SW 1271 (cell line): ENCODE results near the gene HNRNPUL2.

Experiments used
- DNase-seq, 2 experiments: peaks; one replicate each; lab custom pipeline; 2025; lab: John Stamatoyannopoulos, UW

HNRNPUL2 gene

DNA sequence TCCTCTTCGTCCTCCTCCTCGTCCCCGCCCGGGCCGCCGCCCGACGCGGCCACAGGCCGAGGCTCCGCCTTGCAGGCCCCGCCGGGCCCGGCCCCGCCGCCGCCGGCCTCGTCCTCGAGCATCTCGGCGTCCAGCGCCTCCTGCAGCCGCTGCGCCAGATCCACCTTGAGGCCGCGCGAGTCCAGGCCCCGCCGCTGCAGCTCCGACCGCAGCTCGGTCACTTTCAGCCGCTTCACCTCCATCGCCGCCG, 417 bp downstream of the HNRNPUL2 start:
- peak in 1 of 2 experiments; percentile 63 for DNase-seq

DNA sequence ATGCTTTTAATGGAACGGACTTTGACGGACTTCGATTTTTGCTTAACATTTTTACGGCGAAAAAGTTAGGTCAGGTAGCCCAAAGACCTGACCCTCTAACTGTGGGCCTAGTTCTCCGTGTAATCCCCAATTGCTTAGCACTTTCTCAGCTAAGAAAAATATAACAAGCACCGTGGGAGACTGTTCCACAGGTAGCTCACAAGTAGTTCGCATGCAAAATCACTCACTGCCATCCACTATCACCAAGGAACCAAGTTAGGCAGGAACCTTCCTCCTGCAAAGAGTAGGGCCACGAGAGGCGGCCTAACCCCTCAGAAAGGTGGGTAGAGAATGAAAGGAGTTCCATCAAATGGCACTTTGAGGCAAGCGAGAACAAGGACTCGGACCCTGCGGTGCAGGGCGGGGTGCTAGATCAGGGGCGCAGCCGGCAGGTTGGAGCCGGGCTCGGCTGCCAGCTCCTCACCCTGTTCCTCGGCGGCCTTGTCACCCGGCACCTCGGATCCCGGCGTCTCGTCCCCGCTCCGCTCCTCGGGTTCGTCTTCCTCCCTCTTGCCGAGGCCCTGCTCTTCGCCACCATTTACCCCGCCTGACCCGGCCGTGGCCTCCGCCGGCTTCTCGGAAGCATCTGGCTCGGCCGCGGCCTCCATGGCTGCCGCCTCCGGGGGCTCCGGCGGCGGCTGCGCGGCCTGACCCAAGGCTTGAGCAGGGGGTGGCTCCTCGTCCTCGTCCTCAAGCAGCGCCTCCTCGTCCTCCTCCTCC, 922 bp downstream of the HNRNPUL2 start:
- DNase-seq, result no peak

DNA sequence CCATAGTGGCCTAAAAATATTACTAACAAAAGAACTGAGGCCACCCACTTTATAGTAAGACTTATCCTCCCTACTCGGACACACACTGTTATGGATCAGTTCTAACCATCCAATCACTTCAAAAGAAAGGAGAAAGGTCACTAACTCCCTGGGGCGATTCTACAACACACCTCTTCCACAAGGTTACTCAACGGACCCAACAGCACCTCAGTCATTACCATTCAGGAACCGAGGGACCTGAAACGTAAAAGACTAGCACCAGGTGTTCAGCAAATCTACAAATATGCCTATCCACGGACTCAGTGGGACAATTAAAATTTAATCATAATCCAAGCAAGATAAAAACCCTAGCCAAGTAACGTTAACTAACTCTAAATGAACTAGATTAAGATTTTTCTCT, 1.6 kb downstream of the HNRNPUL2 start:
- DNase-seq, result no peak

DNA sequence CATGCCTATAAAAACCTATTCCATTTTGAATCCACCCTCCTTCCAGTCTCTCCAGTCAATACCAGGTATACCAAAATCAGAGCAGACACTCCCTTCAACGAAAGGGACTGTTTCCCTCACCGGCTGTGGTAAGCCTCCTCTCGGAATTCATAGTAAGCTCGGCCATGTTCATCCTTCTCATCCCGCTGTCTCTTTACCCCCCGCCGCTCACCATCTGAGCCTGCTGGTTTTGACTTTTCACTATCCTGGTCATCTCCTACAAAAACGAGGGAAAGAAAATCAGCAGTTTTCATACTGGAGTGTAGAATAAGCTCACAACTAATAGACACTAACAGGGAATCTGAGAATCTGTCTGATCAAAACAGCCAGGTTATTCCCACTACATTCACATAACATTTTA, 3.1 kb downstream of the HNRNPUL2 start:
- no peak for DNase-seq

DNA sequence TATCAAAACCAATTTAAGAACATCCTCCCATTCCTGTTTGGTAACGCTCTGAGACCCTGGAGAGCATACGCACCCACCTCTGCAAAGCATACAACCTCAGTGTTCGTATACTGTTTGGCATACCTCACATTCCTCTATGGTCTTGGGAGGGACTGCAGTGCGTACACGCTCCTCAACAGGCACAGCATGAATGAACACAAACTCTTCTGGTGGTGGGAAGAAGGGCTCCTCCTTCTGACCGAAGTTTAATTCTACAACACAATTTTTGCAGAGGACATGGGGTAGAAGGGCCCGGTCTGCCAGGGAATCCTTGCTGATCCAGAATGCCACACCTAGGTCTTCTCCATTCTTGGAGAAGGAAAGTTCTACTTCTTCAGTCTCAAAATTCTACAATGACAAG, 5.3 kb downstream of the HNRNPUL2 start:
- DNase-seq, result no peak

DNA sequence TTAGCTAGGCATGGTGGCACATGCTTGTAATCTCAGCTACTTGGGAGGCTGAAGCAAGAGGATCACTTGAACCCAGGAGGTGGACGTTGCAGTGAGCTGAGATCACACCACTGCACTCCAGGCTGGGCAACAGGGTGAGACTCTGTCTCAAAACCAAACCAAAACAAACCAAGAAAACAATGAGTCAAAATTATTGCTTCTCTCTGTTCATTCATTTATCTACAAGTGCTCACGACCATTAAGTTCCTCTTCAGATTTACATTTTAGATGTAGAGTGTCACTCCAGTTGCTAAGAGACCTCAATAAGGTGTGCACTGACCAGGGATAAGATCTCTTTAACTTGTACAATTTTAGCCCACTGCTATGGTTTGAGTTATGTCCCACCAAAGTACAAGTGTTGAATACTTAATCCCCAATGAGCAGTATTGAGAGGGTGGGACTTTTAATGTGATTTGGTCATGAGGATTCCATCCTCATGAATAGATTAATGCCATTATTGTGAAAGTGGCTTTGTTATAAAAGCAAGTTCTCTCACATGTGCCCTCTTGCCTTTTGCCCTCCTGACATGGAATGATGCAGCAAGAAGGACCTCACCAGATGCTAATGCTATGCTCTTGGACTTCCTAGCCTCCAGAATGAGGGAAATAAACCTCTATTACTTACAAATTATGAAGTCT, 7.8 kb downstream of the HNRNPUL2 start:
- DNase-seq, result no peak

DNA sequence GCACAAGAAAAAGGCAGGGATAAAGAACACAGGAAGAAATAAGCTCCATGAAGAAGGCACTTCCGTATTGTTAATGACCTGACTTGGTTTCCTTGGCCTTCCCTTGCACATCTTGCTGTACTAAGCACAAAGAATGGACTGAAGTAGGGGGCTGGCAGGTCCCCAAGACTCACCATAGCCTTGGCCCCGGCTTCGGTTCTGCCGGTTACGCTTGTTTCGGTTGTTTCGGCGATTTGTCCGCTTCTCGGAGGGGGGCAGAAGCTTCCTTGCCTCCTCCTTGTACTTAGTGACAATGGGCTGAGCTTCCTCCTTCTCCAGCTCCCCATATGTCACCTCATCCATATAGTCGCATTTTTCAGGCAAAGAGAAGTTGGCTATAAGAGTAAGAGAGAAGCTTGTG, 10.4 kb downstream of the HNRNPUL2 start:
- DNase-seq, result no peak

DNA sequence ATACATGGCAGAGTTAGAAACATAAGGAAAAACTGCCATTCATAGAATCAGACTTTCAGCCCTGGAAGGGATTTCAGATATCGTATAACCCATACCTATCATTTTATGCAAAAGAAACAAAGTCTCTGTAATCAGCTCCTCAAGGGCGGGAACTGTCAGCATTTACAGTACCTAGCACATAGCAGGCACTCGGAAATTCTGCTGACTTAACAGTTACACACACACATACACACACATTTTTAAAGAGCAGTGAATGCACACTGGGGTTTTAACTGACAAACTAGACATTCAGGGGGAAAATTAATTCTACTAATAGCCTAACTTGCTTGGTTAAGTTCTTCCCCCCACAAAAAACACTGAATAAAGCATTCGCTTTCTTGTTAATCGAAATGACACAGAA, 11.1 kb downstream of the HNRNPUL2 start:
- no peak for DNase-seq

DNA sequence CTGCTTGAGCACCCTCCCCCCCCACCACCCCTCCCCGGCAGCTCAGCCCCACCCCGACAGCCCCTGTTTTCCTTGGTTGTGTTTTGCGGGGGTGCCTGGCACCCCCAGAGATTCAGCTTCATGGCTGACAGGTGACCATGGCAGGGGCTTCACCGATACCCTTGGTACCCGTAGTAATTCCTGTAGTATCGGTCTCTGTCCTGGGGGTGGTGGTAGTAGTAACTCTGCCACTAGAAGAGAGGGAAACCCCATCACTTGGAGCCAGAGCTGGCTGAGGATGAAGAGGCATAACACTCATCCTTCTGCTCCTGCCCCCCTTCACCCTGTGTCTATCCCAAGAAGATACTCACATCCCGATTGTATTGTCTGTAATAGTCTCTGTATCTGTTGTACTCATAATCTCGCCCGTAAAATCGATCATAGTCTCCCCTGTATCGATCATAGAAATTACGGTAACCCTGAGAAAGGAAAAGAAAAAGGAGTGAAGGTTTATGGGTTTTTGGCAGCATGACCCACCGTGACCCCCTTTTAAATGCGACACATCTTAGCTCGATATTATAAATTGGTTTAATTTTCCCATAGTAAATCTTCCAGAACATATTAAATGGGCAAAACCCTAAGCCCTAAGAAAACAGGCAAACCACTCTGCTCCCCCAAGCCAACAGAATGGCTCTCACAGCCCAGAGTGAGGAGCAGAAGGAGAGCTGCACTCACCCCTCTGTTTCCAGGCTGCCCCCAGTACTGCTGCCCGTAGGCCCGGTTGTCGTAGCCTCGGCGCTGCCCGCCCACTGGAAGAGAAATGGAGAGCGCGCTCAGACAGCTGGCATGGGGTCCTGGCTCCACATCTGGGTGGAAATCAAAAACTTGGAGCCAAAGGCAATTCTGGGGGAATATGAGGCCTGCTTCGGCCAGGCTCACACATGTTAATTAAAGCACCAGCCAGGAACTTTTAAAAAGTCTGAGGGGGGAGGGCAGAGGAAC, 11.8 kb downstream of the HNRNPUL2 start:
- no peak for DNase-seq

DNA sequence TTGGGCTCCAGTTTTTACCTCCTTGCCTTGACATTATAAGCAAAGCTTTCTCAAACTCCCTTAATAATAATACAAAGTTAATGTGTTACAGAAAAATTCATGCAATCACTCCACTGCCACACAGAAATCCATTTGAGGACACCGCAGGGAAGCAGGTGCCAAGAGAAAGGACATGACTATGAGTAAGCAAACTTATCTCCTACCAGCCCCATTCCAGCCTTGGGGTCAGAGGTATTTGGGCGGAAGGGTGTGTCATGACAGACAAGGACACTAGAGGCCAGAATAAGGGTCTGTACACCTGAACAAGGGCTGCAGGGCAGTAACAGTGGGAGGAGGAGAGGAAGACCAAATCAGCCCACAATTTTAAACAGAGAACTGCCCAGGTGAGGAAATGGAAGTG, 13.9 kb downstream of the HNRNPUL2 start:
- DNase-seq, result no peak

DNA sequence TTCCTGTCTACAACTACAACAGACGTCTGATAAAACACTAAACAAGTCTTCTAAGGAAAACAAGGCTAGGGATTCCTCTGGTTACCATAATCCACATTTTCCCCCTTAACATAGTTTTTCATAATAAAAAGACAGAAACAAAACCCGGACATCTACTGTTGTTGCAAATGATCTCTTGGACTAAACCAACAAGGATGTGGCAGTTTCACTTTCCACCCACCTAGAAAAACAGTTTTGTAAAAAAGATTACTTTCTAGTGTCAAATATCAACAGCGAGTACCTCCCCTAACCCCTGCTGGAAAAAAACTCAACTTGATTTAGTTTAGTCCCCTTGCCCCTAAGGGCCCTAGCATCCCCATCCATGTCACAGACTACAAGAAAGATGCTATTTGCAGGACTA, 14.4 kb downstream of the HNRNPUL2 start:
- DNase-seq, result no peak

DNA sequence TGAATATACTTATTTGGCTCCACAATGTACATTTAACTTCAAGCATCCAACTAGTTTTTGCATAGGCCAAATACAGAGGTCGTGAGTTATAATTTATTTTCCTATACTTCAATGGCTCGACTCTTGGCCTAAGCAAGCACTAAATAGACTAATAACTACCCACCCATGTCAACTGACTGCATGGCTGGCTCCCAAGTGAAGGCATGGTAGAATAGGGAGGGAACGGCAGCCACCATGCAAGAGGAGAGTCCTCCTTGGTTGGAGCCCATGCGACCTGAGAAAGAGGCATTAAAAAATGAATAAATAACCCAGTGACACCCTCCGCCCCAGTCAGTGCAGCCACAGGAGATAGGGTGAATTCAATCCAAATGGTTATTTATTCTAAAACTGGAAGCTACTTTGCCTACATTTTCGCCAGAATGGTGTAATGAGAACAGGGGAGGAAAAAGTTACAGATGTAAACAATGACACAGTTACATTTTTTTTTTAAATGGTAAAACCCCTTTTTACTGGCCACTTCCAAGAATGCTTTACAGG, 14.9 kb downstream of the HNRNPUL2 start:
- no peak for DNase-seq

DNA sequence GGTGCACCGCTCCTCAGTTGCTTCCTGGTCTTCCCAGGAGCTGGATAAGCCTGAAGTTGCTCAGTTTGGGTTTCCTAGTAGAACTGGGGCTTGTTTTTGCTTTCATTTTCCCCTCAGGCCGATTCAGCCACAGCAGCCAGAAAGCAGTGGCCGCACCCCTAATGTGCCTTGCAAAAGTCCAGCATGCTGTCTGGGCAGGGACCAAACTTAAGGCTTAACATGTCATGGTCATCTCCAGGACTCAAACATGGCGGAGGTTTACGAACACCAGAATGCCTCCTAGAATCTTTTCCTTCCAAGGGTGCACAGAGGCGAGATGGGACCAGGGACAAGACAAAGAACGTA, 17.3 kb downstream of the HNRNPUL2 start:
- no peak for DNase-seq

DNA sequence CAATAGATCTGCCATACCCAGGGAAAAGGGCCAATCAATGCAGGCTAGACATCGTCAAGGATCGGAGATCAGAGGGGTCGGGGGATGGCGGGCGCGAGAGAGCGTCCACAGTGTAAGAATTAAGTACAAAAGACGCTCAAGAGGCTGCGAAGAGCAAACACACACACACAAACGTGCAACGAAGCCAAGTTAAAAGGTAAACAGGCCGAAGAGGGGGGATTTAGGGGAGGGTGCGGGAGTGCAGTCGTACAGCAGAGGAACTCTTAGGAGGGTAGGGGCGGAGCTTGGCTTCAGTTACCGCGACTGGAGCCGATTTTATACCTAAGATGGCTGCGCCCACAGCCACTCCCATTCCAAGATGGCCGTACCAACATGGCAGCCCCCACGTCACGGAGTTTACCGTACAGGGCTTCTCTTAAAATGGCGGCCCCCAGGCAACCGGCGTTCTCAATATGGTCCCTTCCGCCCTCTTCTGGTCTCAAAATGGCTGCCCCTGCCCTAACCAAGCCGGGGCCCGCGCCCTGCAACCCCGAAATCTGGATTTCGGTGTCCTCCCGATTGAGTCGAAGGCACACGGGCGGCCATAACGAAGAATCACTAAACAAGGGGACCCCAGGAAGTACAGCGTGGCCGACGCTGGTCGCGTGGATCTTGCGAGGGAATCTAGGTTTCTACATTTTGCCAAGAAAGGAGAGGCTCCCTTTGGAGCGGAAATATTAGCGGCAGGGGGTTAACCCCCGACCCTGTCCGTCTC, 17.8 kb downstream of the HNRNPUL2 start:
- DNase-seq, result peak; percentile 89 to 97

DNA sequence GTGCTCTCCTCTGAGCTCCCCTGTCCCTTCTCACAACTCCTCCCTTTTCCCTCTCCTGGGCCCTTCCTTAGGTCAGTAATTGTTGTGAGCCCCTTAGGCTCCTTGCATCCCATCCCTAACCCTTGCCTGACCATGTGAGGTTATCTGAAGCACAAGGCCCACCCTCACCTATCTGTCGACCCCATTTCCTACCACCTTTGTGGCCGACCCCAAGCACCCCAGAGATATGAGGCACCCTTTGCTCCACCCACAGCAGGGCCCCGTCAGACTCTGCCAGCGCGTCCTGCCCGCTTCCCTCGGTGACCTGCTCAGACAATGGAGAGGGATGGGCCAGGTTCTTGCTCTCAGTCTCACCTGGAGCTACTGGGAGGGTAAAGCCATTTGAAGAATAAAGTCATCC, 18.5 kb downstream of the HNRNPUL2 start:
- no peak for DNase-seq

DNA sequence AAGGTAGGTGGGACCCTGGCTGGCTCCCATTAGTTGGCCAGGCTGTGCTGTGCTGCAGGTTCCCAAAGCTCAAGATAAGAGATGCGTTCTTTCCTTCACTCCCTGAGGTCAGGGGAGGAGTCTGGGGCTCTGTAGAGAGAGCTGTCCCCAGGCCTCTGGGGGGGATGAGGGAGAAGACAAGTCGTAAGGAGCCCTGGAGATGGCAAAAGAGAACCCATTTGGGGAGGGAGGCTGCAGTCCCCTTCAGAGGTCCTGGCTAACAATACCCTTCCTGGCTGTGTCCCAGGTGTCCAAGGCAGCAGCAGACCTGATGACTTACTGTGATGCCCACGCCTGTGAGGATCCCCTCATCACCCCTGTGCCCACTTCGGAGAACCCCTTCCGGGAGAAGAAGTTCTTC, 18.9 kb downstream of the HNRNPUL2 start:
- no peak for DNase-seq

DNA sequence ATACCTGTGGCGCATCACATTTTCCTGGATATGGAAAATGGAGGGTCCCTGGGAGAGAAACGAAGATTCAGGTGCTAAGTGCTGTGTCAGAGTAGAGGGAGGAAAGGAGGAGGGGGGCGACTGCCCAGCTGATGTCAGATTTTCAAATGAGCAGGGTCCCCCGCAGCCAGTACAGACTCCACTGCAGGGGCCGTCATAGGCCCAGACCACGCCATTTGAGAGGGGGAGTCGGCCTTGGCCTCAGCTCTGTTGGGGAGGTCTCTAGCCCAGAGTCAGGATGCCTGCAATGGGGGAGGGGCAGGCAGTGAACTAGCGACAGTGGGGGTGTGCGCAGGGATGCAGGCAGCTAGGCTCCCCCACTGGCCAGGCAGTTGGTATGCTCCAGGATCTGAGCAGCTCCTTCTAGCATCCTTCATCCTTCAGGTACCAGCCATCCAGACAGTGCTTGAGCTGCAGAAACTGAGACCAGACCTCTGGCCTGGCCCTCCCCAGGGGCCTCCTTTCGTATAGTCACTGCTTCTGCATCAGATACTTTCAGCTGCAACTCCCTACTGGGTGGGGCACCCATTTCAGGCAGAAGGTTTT, 19.9 kb downstream of the HNRNPUL2 start, which contains the start of the genes BSCL2 and GNG3:
TSS of gene BSCL2 (minus strand) at position 148 of the 585 bp plus-strand sequence. CDS start 229 bp downstream, outside the sequence.
TSS of gene GNG3 (plus strand) at position 400 of the 585 bp plus-strand sequence. CDS start 620 bp downstream, outside the sequence.
- no peak for DNase-seq

DNA sequence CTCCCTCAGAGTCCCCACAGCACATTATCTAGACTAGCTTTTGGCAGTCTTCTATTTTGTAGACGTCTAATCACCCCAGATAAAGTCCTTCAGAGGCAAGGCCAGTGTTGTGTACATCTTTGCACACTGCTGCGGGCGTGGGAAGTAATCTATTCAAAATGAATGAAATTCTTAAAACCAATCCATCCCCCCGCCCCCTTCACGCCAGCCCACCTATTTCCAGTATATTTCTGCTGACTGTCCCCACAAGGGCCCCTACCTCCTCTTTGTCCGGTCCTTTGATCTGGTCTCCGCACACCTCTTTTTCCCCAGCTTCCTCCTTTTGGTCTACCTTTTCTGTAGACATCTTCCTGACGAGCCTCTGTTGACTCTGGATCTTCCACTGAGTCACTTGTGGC, 20.4 kb downstream of the HNRNPUL2 start:
- DNase-seq, result no peak

DNA sequence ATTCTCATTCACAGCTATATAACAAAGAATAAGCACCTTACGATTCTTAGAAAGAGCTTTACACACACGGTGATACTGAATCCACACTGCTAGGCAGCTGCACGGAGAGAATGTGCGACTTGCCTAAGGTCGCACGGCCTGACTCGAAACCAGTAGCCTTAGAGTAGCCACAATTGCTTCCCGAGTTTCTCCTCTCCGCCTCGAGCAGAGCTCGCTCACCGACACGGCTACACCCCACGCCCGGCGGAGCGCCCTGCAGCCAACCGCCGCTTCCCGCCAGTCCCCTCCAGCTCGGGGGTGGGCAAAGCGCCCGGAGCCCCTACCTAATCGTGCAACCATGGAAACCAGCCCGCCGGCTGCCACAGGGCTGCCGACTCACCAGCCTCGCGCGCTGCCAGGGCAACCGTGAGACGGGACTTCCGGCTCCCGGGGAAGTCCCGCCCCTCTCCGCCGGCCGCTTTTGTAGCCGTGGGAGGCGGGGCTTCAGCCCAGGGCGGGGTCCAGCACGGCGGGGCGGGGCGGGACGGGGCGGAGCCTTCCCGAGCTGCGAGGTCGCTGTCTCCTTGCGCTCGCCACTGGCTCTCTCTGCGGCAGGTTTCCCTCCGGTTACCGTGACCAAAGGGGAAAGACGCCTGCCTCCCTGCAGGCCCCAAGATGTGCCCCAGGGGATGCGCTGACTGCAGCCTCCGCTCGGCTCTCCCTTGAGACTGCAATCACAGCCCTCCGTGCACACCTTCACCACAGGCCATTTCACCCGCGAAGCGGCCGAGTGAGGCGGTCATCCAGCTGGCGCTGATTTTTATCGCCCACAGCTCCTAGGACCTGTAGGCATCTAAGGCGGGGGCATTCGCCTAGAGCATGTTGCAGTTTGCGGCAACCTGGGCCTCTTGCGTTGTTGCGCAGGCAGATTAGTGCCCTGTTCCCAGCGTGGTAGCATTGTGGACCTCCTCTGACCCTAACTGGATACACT, 21.1 kb downstream of the HNRNPUL2 start:
- peak; percentile 79 to 87 for DNase-seq

DNA sequence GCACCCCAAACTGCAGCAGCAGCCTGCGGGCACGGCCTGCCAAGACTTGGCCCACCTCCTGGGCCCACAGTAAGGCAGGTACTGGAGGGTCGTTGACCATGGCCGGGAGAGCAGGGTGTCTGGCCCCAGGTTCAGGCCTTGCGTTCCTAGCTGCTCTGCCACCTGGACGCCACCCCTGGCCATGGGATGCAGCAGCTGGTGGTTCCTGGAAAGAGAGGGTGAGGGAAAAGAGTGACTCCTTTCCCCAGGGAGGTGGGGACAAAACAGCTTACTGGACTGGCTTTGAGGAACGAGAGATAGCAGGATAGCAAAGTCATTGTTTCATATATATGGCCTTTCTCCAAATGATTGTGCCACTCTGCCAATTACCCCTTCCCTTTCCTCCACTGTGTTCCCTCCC, 21.8 kb downstream of the HNRNPUL2 start:
- no peak for DNase-seq
